Esophagus squamous epithelium (tissue), 4 donors: ENCODE results near the gene C11orf16.
"Not testable (repeated sequence)": the region's sequence is repeated elsewhere in the genome, so short reads cannot be mapped to it uniquely, and the experiment has no call there.

Source experiments
- POLR2A ChIP-seq, 4 donors: fragments of 450-650 bp; IDR thresholded peaks; one replicate each; pipeline ENCODE4 v1.6.1; 2017; ENCODE audit warnings: antibody characterized with exemption in 4 of 4, mild to moderate bottlenecking in 4 of 4, moderate library complexity in 3 of 4
- TF ChIP-seq, protein P1 (sequence below), 6 experiments: fragments of 450-650 bp in 4 of 6; fragments of 200-600 bp in 2 of 6; sonication (generic) in 2 of 6; IDR thresholded peaks; one replicate each; pipeline ENCODE4 v1.5.1; 2016 to 2019; ENCODE audit warnings: antibody characterized with exemption in 6 of 6, mild to moderate bottlenecking in 4 of 6, moderate library complexity in 4 of 6

DNA sequence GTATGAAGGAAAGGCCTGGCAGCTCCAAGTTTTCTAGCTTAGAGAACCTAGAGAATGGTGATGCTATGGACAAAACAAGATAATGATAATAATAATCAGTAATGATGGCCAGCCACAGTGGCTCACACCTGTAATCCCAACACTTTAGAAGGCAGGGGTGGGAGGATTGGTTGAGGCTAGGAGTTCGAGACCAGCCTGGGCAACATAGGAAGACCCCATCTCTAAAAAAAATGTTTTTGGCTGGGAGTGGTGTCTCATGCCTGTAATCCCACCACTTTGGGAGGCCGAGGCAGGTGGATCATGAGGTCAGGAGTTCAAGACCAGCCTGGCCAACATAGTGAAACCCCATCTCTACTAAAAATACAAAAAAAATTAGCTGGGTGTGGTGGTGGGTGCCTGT is 3.0 kb upstream of the C11orf16 start:
- TF ChIP-seq POLR2A (IDR thresholded peaks at IDR 0.05): not testable (repeated sequence)
- TF ChIP-seq, protein P1, sequence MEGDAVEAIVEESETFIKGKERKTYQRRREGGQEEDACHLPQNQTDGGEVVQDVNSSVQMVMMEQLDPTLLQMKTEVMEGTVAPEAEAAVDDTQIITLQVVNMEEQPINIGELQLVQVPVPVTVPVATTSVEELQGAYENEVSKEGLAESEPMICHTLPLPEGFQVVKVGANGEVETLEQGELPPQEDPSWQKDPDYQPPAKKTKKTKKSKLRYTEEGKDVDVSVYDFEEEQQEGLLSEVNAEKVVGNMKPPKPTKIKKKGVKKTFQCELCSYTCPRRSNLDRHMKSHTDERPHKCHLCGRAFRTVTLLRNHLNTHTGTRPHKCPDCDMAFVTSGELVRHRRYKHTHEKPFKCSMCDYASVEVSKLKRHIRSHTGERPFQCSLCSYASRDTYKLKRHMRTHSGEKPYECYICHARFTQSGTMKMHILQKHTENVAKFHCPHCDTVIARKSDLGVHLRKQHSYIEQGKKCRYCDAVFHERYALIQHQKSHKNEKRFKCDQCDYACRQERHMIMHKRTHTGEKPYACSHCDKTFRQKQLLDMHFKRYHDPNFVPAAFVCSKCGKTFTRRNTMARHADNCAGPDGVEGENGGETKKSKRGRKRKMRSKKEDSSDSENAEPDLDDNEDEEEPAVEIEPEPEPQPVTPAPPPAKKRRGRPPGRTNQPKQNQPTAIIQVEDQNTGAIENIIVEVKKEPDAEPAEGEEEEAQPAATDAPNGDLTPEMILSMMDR (IDR thresholded peaks at IDR 0.05): not testable (repeated sequence)
